CD14-positive monocyte (primary cell): ENCODE measurements around the gene LAMA3. TPM values are rescaled to one million over a fixed set of nuclear protein-coding genes. Genes with fewer than 3 reads are reported as not detected.

ENCODE experiments used
- DNase-seq, 3 donors: peaks; one replicate each; pipeline ENCODE4 v3.0.0-alpha.2; 2011 to 2022
- H2AFZ ChIP-seq: 2 replicates; pipeline ENCODE4 v1.6.0; 2012; ENCODE audit warnings: mild to moderate bottlenecking, low read depth, low read length, inconsistent platforms; ENCODE audit not compliant: insufficient read depth, poor library complexity, severe bottlenecking
- H3K27ac ChIP-seq, 2 donors: 1 replicate in 1 of 2; 2 replicates in 1 of 2; pipeline ENCODE4 v1.5.1; 2012 to 2013; ENCODE audit warnings: low read length in 2 of 2, control low read depth in 1 of 2, inconsistent platforms in 1 of 2, low read depth in 1 of 2, mild to moderate bottlenecking in 1 of 2
- H3K27me3 ChIP-seq, 2 donors: one replicate each; pipeline versions ENCODE4 v1.6.0 to v1.6.1; 2011 to 2013; ENCODE audit warnings: low read length in 2 of 2; ENCODE audit not compliant: control insufficient read depth in 2 of 2, insufficient read depth in 2 of 2
- H3K36me3 ChIP-seq, 2 donors: replicated peaks in 1 of 2; 1 replicate in 1 of 2; 2 replicates in 1 of 2; pipeline versions ENCODE4 v1.5.1 to v1.6.1; 2012 to 2013; ENCODE audit warnings: low read length in 2 of 2, control low read depth in 1 of 2, inconsistent platforms in 1 of 2, mild to moderate bottlenecking in 1 of 2; ENCODE audit not compliant: insufficient read depth in 2 of 2, control insufficient read depth in 1 of 2
- H3K4me1 ChIP-seq, 2 donors: 1 replicate in 1 of 2; 2 replicates in 1 of 2; pipeline versions ENCODE4 v1.5.1 to v1.6.1; 2012 to 2013; ENCODE audit warnings: low read length in 2 of 2, control low read depth in 1 of 2, inconsistent platforms in 1 of 2, mild to moderate bottlenecking in 1 of 2, moderate library complexity in 1 of 2; ENCODE audit not compliant: insufficient read depth in 2 of 2, control insufficient read depth in 1 of 2
- H3K4me2 ChIP-seq: replicated peaks from 2 replicates; pipeline ENCODE3; 2012; ENCODE audit warnings: low read length, moderate library complexity, mild to moderate bottlenecking; ENCODE audit not compliant: poor library complexity, severe bottlenecking; ENCODE audit errors: extremely low read depth
- H3K4me3 ChIP-seq, 3 experiments: fragments of 200-600 bp in 1 of 3; sonication (generic) in 1 of 3; replicated peaks in 1 of 3; 1 replicate in 2 of 3; 2 replicates in 1 of 3; pipeline ENCODE4 v1.5.1; 2011 to 2013; ENCODE audit warnings: low read length in 3 of 3, mild to moderate bottlenecking in 3 of 3, control low read depth in 2 of 3, low read depth in 2 of 3, inconsistent platforms in 1 of 3, moderate library complexity in 1 of 3
- H3K79me2 ChIP-seq: 2 replicates; pipeline ENCODE4 v1.6.0; 2012; ENCODE audit warnings: mild to moderate bottlenecking, control low read depth, inconsistent platforms, low read length, moderate library complexity; ENCODE audit not compliant: insufficient read depth
- H3K9ac ChIP-seq: 2 replicates; pipeline ENCODE4 v1.6.0; 2017; ENCODE audit warnings: low read length, mild to moderate bottlenecking; ENCODE audit not compliant: insufficient read depth, poor library complexity, severe bottlenecking
- H3K9me3 ChIP-seq, 2 donors: replicated peaks in 1 of 2; 1 replicate in 1 of 2; 2 replicates in 1 of 2; pipeline versions ENCODE4 v1.5.1 to v1.6.1; 2012 to 2013; ENCODE audit warnings: low read length in 2 of 2, control low read depth in 1 of 2; ENCODE audit not compliant: control insufficient read depth in 1 of 2, insufficient read depth in 1 of 2
- H4K20me1 ChIP-seq: 2 replicates; pipeline ENCODE4 v1.6.0; 2012; ENCODE audit warnings: mild to moderate bottlenecking, low read length, control low read depth, moderate library complexity; ENCODE audit not compliant: insufficient read depth
- H3K27ac Mint-ChIP-seq, 7 donors: one replicate each; pipeline ENCODE4 v1.8.0; 2020; ENCODE audit warnings: mild to moderate bottlenecking in 7 of 7, mixed read lengths in 7 of 7, moderate library complexity in 6 of 7, inconsistent platforms in 2 of 7
- H3K27me3 Mint-ChIP-seq, 3 donors: one replicate each; pipeline ENCODE4 v1.8.0; 2021 to 2022; ENCODE audit warnings: low read depth in 3 of 3, mild to moderate bottlenecking in 3 of 3, mixed read lengths in 3 of 3, moderate library complexity in 3 of 3, inconsistent platforms in 1 of 3
- H3K36me3 Mint-ChIP-seq, 2 donors: one replicate each; pipeline ENCODE4 v1.8.0; 2020; ENCODE audit warnings: mixed read lengths in 2 of 2, inconsistent platforms in 1 of 2, mild to moderate bottlenecking in 1 of 2
- H3K4me1 Mint-ChIP-seq: one replicate; pipeline ENCODE4 v1.8.0; 2020; ENCODE audit warnings: mild to moderate bottlenecking, mixed read lengths
- H3K4me3 Mint-ChIP-seq, 2 donors: one replicate each; pipeline ENCODE4 v1.8.0; 2020; ENCODE audit warnings: mild to moderate bottlenecking in 2 of 2, mixed read lengths in 2 of 2, moderate library complexity in 1 of 2
- H3K9me3 Mint-ChIP-seq, 7 donors: one replicate each; pipeline ENCODE4 v1.8.0; 2020 to 2022; ENCODE audit warnings: mixed read lengths in 7 of 7, mild to moderate bottlenecking in 6 of 7, moderate library complexity in 6 of 7, inconsistent platforms in 2 of 7
- WGBS: methylation state at CpG from one replicate; pipeline ENCODE4 v1.1.5; 2013; ENCODE audit warnings: missing lambda C conversion rate; ENCODE audit not compliant: insufficient coverage; 5-methylcytosine and 5-hydroxymethylcytosine counted together
- intact Hi-C, 2 donors: fragments of 100-400 bp; cut with micrococcal nuclease; formaldehyde crosslinking; loops; one replicate each; pipeline versions ENCODE4 v1.15.0 to v1.15.1; 2023
- polyA plus RNA-seq, 3 donors: library from polyadenylated mRNA; depleted of rRNA in 1 of 3; unstranded in 2 of 3; stranded (reverse) in 1 of 3; fragments of 300-500 nt in 2 of 3; fragments of >200 nt in 1 of 3; fragmentation: Illumina TruSeq in 2 of 3; gene quantifications; 1 replicate in 2 of 3; 2 replicates in 1 of 3; pipeline ENCODE4 v1.2.3, GENCODE V29; 2012 to 2021
- TF ChIP-seq, protein P1 (sequence below): fragments of 200-600 bp; IDR thresholded peaks from one replicate; pipeline ENCODE4 v1.8.0; 2022; ENCODE audit warnings: antibody characterized with exemption, mild to moderate bottlenecking

Gene LAMA3
- polyA plus RNA-seq, 3 donors = not detected

DNA sequence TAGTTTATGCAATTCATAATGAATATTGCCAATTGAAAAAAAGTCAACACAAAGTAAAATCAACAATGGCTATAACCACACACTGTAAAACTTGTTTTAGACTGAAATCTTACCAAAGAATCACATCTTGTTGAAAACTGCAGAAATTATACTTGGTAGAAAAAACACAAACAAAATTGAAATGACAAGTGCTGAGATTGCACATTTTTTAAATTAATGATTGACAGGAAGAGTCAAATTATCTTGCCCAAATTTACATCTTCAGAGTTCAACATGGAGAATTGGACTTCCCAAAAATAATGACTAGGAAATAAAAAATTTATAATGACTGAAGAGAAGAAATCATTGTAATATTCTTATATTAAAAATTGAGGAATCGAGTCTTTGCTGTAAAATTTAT lies 240.7 kb downstream of the LAMA3 start:
- no peak for DNase-seq
- H3K4me3 Mint-ChIP-seq = no peak overlapping the region
- peaks cover 0 to 2% (median 1%) of the 10 kb centered on the region in 3 donors for H3K27me3 Mint-ChIP-seq
- H3K79me2 ChIP-seq = no peaks in the 10 kb centered on the region
- no peaks in the 10 kb centered on the region for H3K27me3 ChIP-seq
- no peak overlapping the region for H3K9ac ChIP-seq
- H3K27ac Mint-ChIP-seq = no peak overlapping the region
- no peak overlapping the region for H3K4me3 ChIP-seq
- H3K4me1 Mint-ChIP-seq = no peaks in the 10 kb centered on the region
- no peaks in the 10 kb centered on the region for H3K9me3 ChIP-seq
- no peak overlapping the region for H3K4me2 ChIP-seq
- H2AFZ ChIP-seq = no peak overlapping the region
- H3K9me3 Mint-ChIP-seq = no peaks in the 10 kb centered on the region
- no peaks in the 10 kb centered on the region for H3K36me3 Mint-ChIP-seq
- no peak overlapping the region for H3K27ac ChIP-seq
- TF ChIP-seq, protein P1, sequence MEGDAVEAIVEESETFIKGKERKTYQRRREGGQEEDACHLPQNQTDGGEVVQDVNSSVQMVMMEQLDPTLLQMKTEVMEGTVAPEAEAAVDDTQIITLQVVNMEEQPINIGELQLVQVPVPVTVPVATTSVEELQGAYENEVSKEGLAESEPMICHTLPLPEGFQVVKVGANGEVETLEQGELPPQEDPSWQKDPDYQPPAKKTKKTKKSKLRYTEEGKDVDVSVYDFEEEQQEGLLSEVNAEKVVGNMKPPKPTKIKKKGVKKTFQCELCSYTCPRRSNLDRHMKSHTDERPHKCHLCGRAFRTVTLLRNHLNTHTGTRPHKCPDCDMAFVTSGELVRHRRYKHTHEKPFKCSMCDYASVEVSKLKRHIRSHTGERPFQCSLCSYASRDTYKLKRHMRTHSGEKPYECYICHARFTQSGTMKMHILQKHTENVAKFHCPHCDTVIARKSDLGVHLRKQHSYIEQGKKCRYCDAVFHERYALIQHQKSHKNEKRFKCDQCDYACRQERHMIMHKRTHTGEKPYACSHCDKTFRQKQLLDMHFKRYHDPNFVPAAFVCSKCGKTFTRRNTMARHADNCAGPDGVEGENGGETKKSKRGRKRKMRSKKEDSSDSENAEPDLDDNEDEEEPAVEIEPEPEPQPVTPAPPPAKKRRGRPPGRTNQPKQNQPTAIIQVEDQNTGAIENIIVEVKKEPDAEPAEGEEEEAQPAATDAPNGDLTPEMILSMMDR = no peak
- no peaks in the 10 kb centered on the region for H4K20me1 ChIP-seq
- H3K4me1 ChIP-seq = no peaks in the 10 kb centered on the region
- WGBS = no CpG with 5 or more reads among the region's 1 CpG
- intact Hi-C loops = no loop called here
- H3K36me3 ChIP-seq = no peaks in the 10 kb centered on the region

DNA sequence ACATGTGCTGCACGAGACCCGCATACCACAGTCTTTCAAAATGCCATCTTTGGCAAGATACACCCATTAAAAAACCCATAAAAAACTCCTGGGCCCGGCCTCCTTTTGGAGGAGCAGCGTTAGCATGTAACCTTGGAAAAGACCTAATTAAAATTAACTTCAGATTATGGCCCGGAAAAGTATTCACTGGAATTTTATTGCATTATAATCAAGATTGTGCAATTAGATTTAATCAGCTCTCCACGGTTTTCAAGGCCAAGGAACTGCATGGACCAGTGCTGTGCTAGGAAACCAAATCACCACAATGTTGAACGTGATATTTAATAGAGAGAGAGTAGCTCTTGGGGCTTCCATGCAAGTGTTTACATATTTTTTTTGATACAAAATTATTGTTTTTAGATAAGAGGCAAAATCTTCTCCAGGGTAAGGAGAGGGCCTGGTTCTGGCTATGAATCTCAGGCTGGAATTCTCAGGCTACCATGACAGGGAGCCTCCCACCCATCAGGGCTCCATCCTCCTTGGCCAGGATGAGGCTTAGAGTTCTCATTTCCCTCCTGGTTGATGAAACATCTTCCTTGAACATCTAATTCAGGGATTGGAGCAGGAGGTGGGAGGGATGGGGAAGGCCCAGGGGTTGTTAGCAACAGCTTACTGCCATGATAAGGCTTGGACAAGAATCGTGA lies 243.3 kb downstream of the LAMA3 start:
- Mint-ChIP-seq H3K36me3 (no peaks in the 10 kb centered on the region), H3K27me3 (peaks cover 1 to 2% (median 1%) of the 10 kb centered on the region in 3 donors), H3K27ac (no peak overlapping the region), H3K9me3 (no peaks in the 10 kb centered on the region), H3K4me3 (no peak overlapping the region), H3K4me1 (peaks cover 4% of the 10 kb centered on the region)
- TF ChIP-seq, protein P1 = no peak
- Histone ChIP-seq H3K36me3 (no peaks in the 10 kb centered on the region), H4K20me1 (no peaks in the 10 kb centered on the region), H3K27ac (no peak overlapping the region), H3K9ac (no peak overlapping the region), H3K4me2 (no peak overlapping the region), H3K4me3 (no peak overlapping the region), H3K9me3 (no peaks in the 10 kb centered on the region), H2AFZ (no peak overlapping the region), H3K79me2 (no peaks in the 10 kb centered on the region), H3K27me3 (no peaks in the 10 kb centered on the region), H3K4me1 (no peaks in the 10 kb centered on the region)
- no peak for DNase-seq
- intact Hi-C loops = no loop called here
- 100% methylated on average over 4 of the region's 8 CpGs for WGBS
